PC-9 (cell line): ENCODE measurements around the gene TMEM150C.

Source experiments
- CTCF ChIP-seq: fragments of 200-600 bp; sonication (generic); conservative IDR thresholded peaks from 2 replicates; pipeline ENCODE4 v1.6.1; 2017; ENCODE audit warnings: mixed run types, antibody characterized with exemption, mild to moderate bottlenecking, moderate library complexity
- EZH2 ChIP-seq: fragments of 200-600 bp; sonication (generic); IDR thresholded peaks from 2 replicates; pipeline ENCODE4 v1.8.0; 2017; ENCODE audit warnings: antibody characterized with exemption, low read depth

- no peak for TF ChIP-seq EZH2
- no peak for TF ChIP-seq CTCF
Observed at GRCh38 chr4:82588771-82589270, 27.0 kb upstream of the TMEM150C start.
